HepG2 (cell line): Measurements from ENCODE around the gene STMN3. TPM values are rescaled to one million over a fixed set of nuclear protein-coding genes. Genes with fewer than 3 reads are reported as not detected.

Source experiments
- ARID4A ChIP-seq: sonication (generic); formaldehyde crosslinking; IDR thresholded peaks from 2 replicates; pipeline ENCODE4 v1.5.0; 2020; ENCODE audit warnings: mild to moderate bottlenecking, missing genetic modification reagents, borderline replicate concordance
- FOXC1 ChIP-seq: sonication (generic); formaldehyde crosslinking; IDR thresholded peaks from 2 replicates; pipeline ENCODE4 v1.8.0; 2022; ENCODE audit warnings: mild to moderate bottlenecking, missing genetic modification reagents, borderline replicate concordance
- HHEX ChIP-seq: IDR thresholded peaks from 2 replicates; pipeline ENCODE4 v1.6.1; 2016; ENCODE audit warnings: control low read depth
- NAIF1 ChIP-seq: sonication (generic); formaldehyde crosslinking; IDR thresholded peaks from 2 replicates; pipeline ENCODE4 v1.5.0; 2020; ENCODE audit warnings: mild to moderate bottlenecking, missing genetic modification reagents, borderline replicate concordance
- NFYC ChIP-seq: IDR thresholded peaks from 2 replicates; pipeline ENCODE4 v1.6.1; 2016; ENCODE audit warnings: missing genetic modification reagents, missing compliant biosample characterization
- RARG ChIP-seq: sonication (generic); formaldehyde crosslinking; IDR thresholded peaks from 2 replicates; pipeline ENCODE4 v1.4.0; 2020; ENCODE audit warnings: low read depth, mild to moderate bottlenecking, missing genetic modification reagents
- RBFOX2 ChIP-seq: fragments of 200-400 bp; formaldehyde crosslinking; IDR thresholded peaks from 2 replicates; pipeline ENCODE4 v1.6.1; 2017; ENCODE audit warnings: low read depth, mild to moderate bottlenecking, low read length
- STAT5B ChIP-seq: sonication (generic); formaldehyde crosslinking; IDR thresholded peaks from 2 replicates; pipeline ENCODE4 v1.4.0; 2020; ENCODE audit warnings: missing genetic modification reagents
- TCF7 ChIP-seq: sonication (generic); IDR thresholded peaks from 2 replicates; pipeline ENCODE4 v1.6.1; 2016; ENCODE audit warnings: antibody characterized with exemption, low read depth
- ZBTB7A ChIP-seq: sonication (generic); formaldehyde crosslinking; IDR thresholded peaks from 2 replicates; pipeline ENCODE4 v1.8.0; 2022; ENCODE audit warnings: mild to moderate bottlenecking, missing genetic modification reagents
- ZFY ChIP-seq: sonication (generic); formaldehyde crosslinking; IDR thresholded peaks from 2 replicates; pipeline ENCODE4 v1.4.0; 2020; ENCODE audit warnings: missing genetic modification reagents
- ZNF337 ChIP-seq: sonication (generic); formaldehyde crosslinking; IDR thresholded peaks from 2 replicates; pipeline ENCODE4 v1.5.1; 2020; ENCODE audit warnings: missing genetic modification reagents, low read depth, mild to moderate bottlenecking, borderline replicate concordance
- ZNF34 ChIP-seq: sonication (generic); formaldehyde crosslinking; IDR thresholded peaks from 2 replicates; pipeline ENCODE4 v1.4.0; 2020; ENCODE audit warnings: mild to moderate bottlenecking, missing genetic modification reagents, borderline replicate concordance
- ZNF558 ChIP-seq: sonication (generic); formaldehyde crosslinking; IDR thresholded peaks from 2 replicates; pipeline ENCODE4 v1.9.0; 2022; ENCODE audit warnings: mild to moderate bottlenecking, missing genetic modification reagents, borderline replicate concordance
- ZNF580 ChIP-seq: IDR thresholded peaks from 2 replicates; pipeline ENCODE4 v1.6.1; 2016; ENCODE audit warnings: low read depth, borderline replicate concordance
- ZSCAN20 ChIP-seq: sonication (generic); formaldehyde crosslinking; IDR thresholded peaks from 2 replicates; pipeline ENCODE4 v1.4.0; 2020; ENCODE audit warnings: missing genetic modification reagents, mild to moderate bottlenecking, borderline replicate concordance
- polyA plus RNA-seq, 8 experiments: library from polyadenylated mRNA; depleted of rRNA in 3 of 8; stranded (reverse) in 7 of 8; unstranded in 1 of 8; fragments of >200 nt; fragmentation: Illumina TruSeq in 4 of 8; extraction: Trizol in 4 of 8; gene quantifications; 2 replicates each; pipeline versions ENCODE4 v1.2.1 to v1.2.3, GENCODE V29; 2011 to 2016; ENCODE audit warnings: low read depth in 4 of 8, missing spikeins in 1 of 8, mixed read lengths in 1 of 8; ENCODE audit not compliant: insufficient read depth in 1 of 8
- total RNA-seq, 5 experiments: library from RNA; depleted of rRNA; stranded (reverse); fragments of >200 nt; fragmentation: Illumina TruSeq; extraction: Trizol; gene quantifications; 2 replicates each; pipeline ENCODE4 v1.2.3, GENCODE V29; 2016; ENCODE audit warnings: low read depth in 1 of 5
- TF ChIP-seq, protein P1 (sequence below): sonication (generic); formaldehyde crosslinking; IDR thresholded peaks from 2 replicates; pipeline ENCODE4 v1.4.0; 2020; ENCODE audit warnings: mild to moderate bottlenecking, missing genetic modification reagents
- TF ChIP-seq, protein P2 (sequence below): sonication (generic); formaldehyde crosslinking; IDR thresholded peaks from 2 replicates; pipeline ENCODE4 v1.4.0; 2020; ENCODE audit warnings: missing genetic modification reagents
- TF ChIP-seq, protein P3 (sequence below): sonication (generic); formaldehyde crosslinking; conservative IDR thresholded peaks from 2 replicates; pipeline ENCODE4 v1.5.0; 2020; ENCODE audit warnings: missing genetic modification reagents

Gene STMN3
- total and polyA plus RNA-seq, 2 of the 13 experiments (the other 11 are each of a cell fraction or from before 2014, with no cell fraction given): 21.0 to 48.3 TPM

DNA sequence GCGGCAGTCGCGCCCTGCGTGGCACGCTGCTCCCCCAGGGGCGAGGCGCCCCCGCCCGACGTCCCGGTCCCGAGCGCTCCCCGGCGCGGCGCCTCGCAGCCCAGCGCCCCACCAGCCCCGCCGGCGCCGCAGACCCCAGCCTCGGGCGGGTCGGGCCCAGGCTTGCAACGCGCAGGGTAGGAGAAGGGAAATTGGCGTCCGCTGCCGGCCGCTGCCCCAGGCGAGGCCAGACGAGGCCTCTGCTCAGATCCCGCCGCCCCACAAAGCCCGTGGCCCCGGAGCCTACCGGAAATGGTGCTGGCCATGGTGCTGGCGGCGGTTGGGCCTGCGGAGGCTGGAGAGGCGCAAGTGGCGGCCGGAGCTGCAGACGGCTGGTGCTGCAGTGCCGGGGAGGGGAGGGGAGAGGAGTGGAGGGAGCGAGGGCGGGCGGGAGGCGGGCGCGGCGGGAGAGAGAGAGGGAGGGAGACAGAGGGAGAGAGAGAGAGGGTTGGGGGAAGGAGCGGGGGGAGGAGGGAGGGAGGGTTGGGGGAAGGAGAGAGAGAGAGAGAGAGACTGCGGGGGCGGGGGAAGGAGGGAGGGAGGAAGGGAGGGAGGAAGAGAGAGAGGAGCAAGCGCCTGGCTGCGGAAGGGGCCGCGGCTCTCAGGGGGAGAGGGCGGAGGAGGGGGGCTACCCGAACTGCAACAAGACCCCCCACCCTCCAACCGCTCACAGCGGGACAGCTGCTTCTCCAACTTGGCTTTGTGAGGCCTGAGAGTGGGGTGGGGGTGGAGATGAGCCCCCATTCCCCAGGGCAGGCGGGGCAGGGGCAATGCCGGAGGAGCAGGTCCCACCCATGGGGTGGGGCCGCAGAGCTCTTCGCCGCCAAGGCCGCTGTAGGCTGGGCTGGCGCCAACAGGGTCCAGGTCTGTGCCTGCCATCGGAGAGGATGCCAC lies at the start of gene STMN3 (continued):
- TF ChIP-seq FOXC1 (CRISPR knock-in tag) (peak; percentile 96), NFYC (peak; percentile 59), RARG (CRISPR knock-in tag) (peak; percentile 76; the same call in 1 of the 2 replicates), TCF7 (peak; percentile 40; the same call in 1 of the 2 replicates), ZNF337 (CRISPR knock-in tag) (peak; percentile 92; the same call in 1 of the 2 replicates), HHEX (CRISPR knock-in tag) (peak; percentile 57), ZNF580 (CRISPR knock-in tag) (peak; percentile 99), STAT5B (CRISPR knock-in tag) (peak; percentile 99), ZFY (CRISPR knock-in tag) (peak; percentile 93), NAIF1 (peak; percentile 60; the same call in 1 of the 2 replicates), RBFOX2 (peak; percentile 55; the same call in 1 of the 2 replicates), ARID4A (CRISPR knock-in tag) (peak; percentile 95), ZNF558 (CRISPR knock-in tag) (peak; percentile 99), ZBTB7A (peak; percentile 73), ZSCAN20 (peak; percentile 98), ZNF34 (peak; percentile 88; the same call in 1 of the 2 replicates)
- TF ChIP-seq, protein P1, sequence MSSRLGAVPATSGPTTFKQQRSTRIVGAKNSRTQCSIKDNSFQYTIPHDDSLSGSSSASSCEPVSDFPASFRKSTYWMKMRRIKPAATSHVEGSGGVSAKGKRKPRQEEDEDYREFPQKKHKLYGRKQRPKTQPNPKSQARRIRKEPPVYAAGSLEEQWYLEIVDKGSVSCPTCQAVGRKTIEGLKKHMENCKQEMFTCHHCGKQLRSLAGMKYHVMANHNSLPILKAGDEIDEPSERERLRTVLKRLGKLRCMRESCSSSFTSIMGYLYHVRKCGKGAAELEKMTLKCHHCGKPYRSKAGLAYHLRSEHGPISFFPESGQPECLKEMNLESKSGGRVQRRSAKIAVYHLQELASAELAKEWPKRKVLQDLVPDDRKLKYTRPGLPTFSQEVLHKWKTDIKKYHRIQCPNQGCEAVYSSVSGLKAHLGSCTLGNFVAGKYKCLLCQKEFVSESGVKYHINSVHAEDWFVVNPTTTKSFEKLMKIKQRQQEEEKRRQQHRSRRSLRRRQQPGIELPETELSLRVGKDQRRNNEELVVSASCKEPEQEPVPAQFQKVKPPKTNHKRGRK (CRISPR knock-in tag): 0 out of 2 replicates have a peak, but pooled peaks have one; percentile 47
- TF ChIP-seq, protein P2, sequence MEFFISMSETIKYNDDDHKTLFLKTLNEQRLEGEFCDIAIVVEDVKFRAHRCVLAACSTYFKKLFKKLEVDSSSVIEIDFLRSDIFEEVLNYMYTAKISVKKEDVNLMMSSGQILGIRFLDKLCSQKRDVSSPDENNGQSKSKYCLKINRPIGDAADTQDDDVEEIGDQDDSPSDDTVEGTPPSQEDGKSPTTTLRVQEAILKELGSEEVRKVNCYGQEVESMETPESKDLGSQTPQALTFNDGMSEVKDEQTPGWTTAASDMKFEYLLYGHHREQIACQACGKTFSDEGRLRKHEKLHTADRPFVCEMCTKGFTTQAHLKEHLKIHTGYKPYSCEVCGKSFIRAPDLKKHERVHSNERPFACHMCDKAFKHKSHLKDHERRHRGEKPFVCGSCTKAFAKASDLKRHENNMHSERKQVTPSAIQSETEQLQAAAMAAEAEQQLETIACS (CRISPR knock-in tag): peak; percentile 59; the same call in 1 of the 2 replicates
- TF ChIP-seq, protein P3, sequence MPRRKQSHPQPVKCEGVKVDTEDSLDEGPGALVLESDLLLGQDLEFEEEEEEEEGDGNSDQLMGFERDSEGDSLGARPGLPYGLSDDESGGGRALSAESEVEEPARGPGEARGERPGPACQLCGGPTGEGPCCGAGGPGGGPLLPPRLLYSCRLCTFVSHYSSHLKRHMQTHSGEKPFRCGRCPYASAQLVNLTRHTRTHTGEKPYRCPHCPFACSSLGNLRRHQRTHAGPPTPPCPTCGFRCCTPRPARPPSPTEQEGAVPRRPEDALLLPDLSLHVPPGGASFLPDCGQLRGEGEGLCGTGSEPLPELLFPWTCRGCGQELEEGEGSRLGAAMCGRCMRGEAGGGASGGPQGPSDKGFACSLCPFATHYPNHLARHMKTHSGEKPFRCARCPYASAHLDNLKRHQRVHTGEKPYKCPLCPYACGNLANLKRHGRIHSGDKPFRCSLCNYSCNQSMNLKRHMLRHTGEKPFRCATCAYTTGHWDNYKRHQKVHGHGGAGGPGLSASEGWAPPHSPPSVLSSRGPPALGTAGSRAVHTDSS (CRISPR knock-in tag): no peak
